Upper lobe of left lung (tissue), 4 donors: ENCODE measurements around the gene RUVBL2.
"Not testable (repeated sequence)": the region's sequence is repeated elsewhere in the genome, so short reads cannot be mapped to it uniquely, and the experiment has no call there.

Source experiments
- POLR2A ChIP-seq, 4 donors: fragments of 450-650 bp; IDR thresholded peaks; one replicate each; pipeline ENCODE4 v1.5.1; 2016 to 2017; ENCODE audit warnings: antibody characterized with exemption in 4 of 4, mild to moderate bottlenecking in 2 of 4
- TF ChIP-seq, protein P1 (sequence below), 6 experiments: fragments of 450-650 bp in 4 of 6; fragments of 200-600 bp in 2 of 6; sonication (generic) in 2 of 6; IDR thresholded peaks; one replicate each; pipeline ENCODE4 v1.5.1; 2016 to 2019; ENCODE audit warnings: antibody characterized with exemption in 6 of 6

GRCh38 chr19:49030323-49030722 lies 36.6 kb downstream of the RUVBL2 start:
- TF ChIP-seq, protein P1, sequence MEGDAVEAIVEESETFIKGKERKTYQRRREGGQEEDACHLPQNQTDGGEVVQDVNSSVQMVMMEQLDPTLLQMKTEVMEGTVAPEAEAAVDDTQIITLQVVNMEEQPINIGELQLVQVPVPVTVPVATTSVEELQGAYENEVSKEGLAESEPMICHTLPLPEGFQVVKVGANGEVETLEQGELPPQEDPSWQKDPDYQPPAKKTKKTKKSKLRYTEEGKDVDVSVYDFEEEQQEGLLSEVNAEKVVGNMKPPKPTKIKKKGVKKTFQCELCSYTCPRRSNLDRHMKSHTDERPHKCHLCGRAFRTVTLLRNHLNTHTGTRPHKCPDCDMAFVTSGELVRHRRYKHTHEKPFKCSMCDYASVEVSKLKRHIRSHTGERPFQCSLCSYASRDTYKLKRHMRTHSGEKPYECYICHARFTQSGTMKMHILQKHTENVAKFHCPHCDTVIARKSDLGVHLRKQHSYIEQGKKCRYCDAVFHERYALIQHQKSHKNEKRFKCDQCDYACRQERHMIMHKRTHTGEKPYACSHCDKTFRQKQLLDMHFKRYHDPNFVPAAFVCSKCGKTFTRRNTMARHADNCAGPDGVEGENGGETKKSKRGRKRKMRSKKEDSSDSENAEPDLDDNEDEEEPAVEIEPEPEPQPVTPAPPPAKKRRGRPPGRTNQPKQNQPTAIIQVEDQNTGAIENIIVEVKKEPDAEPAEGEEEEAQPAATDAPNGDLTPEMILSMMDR (IDR thresholded peaks at IDR 0.05), result not testable (repeated sequence)
- not testable (repeated sequence) for TF ChIP-seq POLR2A (IDR thresholded peaks at IDR 0.05)
